ENCODE results near the gene OXA1L.
"Not testable (repeated sequence)": the region's sequence is repeated elsewhere in the genome, so short reads cannot be mapped to it uniquely, and the experiment has no call there.

The OXA1L gene

DNA sequence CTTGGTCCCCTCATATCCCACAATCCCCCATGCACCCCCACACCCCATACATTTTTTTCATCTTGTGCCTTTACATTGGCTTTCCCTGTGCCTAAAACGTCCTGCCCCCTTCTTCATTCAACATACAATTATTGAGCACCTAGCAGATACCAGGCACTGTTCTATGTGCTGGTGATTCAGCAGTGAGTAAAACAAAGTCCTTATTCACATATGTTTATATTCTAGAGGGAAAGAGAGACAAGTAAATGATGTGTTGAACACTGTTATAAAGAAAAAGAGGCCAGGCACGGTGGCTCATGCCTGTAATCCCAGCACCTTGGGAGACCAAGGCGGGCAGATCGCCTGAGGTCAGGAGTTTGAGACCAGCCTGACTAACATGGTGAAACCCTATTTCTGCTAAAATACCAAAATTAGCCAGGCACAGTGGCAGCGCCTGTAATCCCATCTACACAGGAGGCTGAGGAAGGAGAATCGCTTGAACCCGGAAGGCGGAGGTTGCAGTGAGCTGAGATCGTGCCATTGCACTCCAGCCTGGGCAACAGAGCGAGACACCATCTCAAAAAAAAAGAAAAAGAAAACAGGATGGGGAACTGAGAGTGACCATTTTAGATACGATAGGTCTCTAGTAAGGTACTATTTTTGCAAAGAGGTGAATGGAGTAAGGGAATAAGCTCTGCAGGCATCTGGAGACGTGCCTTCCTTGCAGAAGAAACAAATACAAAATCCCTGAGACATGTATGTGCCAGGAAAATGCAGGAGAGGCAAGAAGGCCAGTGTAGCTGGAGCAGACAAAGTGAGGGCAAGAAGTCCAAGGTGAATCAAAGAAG is 36.6 kb downstream of the OXA1L start:
- DNase-seq = no peak

DNA sequence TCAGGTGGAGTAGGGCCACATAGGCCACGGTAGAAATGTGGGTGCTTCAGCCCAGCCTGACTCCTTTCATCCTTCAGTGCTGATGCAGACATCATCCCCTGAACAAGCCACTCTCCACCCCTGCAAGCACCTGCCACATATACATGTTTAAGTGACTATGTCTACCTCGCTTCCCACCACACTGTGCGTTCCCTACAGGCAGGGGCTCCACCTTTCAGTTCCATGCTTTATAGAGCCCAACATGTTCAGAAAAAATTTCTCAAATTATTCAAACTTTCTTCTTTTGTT is 37.1 kb downstream of the OXA1L start:
- no peak for DNase-seq

DNA sequence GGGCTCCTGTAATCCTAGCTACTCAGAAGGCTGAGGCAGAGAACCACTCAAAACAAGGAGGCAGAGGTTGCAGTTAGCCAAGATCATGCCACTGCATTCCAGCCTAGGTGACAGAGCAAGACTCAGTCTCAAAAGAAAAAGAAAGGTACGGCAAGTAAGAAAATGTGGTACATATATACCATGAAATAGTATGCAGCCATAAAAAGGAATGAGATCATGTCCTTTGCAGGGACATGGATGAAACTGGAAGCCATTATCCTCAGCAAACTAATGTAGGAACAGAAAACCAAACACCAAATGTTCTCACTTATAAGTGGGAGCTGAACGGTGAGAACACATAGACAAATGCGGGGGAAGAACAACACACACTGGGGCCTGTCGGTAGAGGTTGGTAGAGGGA is 38.7 kb downstream of the OXA1L start:
- DNase-seq = not testable (repeated sequence)

DNA sequence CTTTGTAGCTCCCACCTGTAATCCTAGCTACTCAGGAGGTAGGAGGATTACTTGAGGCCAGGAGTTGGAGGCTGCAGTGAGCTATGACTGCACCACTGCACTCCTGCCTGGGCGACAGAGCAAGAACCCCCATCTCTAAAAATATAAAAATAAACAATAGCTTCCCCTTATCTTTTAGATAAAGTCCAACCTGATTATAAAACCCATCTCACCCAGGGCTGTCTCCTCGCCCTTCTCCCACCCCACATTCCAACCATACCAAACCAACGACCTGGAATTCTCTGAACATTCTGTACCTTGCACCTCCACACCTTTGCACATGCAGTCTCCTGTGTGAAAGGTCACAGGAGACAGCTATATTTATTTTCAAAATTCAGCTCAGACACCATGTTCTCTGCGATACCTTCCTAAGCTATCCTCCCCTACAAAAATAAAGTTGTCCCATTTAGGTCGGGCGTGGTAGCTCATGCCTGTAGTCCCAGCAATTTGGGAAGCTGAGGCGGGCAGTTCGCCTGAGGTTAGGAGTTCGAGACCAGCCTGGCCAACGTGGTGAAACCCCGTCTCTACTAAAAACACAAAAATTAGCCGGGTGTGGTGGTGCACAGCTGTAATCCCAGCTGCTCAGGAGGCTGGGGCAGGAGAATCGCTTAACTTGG is 41.1 kb downstream of the OXA1L start:
- no peak for DNase-seq

DNA sequence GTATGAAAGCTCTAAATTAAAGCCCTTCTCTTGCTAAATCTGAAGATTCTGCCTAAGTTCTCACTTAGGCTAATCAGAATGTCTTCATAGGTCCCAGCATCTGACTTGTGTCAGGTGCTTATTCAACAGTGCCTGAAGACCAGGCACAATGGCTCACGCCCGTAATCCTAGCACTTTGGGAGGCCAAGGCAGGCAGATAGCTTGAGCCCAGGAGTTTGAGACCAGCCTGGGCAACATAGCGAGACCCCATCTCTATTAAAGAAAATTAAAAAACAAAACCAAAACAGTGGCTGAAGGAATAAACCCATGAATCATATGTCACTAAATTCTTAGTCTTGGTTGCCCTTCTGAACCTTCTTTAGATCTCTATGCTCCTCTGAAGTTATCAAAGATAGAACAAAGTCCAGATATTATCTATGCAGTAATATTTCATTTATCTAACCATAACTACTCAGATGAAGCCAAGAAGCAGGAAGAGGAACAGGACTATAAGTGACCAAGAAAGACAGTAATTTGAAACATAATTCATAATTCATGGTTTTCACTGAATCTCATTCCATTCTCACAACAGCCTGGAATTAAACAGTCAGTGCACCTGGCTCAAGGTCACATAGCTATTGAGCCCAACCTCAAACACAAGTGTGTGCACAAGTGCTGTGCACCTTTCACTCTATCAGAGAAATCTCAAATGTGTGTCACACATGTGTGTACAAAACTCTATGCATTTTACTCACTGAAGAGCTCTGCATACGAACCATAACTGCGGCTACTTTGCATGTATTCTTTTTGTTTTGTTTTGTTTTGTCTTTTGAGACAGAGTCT is 42.1 kb downstream of the OXA1L start:
- no peak for DNase-seq

DNA sequence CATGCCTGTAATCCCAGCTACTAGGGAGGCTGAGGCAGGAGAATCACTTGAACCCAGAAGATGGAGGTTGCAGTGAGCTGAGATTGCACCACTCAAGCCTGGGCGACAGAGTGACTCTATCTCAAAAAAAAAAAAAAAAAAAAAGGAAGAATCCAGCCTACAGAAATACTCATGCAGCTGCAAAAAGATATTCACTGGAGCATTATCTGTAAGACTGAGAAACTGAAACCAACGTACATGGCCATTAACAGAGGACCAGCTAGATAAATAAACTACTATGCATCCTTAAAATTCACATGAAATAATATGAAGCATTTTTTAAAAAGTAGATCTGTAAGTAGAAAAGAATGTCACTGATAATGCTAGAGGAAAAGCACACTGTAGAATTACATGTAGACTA is 45.2 kb downstream of the OXA1L start:
- no peak for DNase-seq

DNA sequence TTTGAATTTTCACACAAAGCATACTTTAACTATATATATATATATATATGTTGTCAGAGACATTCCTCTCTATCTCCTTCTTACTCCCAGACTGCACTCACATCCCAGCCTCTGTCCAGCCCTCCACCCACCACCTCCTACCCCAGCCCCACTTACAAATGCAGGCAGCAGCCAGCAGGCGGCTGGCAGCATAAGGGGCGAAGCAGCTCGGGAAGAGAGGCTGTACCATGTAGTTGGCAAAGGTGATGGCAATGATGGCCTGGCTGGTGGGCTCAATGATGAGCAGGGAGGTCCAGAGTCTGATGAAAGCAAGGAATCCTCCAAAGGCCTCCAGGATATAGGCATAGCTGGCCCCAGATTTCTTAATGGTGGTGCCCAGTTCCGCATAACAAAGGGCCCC is 46.3 kb downstream of the OXA1L start:
- no peak for DNase-seq

DNA sequence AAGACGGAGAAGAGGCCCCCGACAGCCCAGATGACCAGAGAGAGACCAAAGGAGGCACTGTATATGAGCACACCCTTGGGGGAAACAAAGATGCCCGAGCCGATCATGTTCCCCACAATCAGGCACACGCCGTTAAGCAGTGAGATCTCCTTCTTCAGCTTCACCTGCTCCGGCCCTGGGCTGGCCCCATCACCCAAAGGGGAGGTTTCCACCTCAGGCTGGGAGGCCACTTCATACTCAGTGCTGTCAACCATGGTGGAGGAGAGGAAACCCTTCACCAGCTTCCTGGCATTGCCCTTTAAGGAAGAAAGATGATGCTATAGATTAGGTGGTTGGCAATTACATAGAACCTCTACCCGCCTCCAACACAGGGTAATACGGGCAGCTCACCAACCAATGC is 46.7 kb downstream of the OXA1L start:
- no peak for DNase-seq

DNA sequence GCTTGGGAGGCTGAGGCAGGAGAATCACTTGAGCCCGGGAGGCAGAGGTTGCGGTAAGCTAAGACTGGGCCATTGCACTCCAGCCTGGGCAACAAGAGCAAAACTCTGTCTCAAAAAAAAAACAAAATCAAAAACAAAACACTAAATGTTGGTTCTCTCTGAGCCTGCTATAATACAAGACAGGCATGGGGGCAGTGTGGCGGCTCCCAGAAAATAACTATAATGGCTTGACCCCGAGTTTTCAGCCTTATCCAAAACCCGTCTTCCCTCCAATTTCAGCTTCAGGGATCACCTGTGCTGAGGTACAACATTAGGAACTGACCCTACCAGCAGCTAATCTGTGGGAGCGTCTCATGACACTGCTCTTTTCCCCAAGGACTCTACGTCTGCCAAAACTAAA is 47.9 kb downstream of the OXA1L start:
- no peak for DNase-seq

DNA sequence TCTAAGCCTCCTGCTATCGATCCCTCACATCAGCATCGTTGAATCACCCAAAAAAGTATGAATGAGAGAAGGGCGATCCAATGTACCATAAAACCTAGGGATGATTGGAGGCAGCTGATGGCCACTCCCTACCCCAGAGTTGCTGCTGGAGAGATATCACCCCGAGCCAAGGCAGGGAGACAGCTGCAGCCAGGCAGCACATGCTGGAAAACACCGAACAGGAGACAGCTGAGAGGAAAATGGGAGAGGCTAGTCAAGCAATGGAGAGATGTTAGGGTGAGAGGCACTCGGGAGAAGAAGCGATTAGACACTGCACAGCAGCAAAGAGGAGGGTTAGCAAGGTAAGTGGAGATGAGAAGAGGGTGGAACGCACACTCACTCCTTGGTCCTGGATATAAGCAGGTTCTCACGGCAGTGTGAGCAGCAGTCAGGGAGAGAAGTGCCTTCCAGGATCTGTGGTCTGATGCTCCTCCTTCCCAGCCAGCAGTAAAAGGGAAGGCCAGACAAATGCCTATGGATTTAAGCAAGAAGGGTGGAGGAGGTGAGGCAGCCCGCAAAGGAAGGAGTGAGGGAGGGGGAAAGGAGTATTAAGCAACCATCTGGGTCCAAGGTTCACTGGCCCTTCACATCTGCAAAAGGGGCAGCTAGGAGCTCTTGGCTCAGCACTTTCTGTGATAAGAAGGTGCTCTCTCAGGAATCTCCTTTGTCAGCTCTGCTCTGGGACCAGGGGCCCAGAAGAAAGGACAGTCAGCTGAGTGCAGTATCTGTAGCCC is 48.6 kb downstream of the OXA1L start, which contains the start of gene SLC7A7:
SLC7A7 (minus strand) TSS at position 495 of the 773 bp plus-strand sequence. CDS start 2,037 bp downstream, outside the sequence.
- no peak for DNase-seq

DNA sequence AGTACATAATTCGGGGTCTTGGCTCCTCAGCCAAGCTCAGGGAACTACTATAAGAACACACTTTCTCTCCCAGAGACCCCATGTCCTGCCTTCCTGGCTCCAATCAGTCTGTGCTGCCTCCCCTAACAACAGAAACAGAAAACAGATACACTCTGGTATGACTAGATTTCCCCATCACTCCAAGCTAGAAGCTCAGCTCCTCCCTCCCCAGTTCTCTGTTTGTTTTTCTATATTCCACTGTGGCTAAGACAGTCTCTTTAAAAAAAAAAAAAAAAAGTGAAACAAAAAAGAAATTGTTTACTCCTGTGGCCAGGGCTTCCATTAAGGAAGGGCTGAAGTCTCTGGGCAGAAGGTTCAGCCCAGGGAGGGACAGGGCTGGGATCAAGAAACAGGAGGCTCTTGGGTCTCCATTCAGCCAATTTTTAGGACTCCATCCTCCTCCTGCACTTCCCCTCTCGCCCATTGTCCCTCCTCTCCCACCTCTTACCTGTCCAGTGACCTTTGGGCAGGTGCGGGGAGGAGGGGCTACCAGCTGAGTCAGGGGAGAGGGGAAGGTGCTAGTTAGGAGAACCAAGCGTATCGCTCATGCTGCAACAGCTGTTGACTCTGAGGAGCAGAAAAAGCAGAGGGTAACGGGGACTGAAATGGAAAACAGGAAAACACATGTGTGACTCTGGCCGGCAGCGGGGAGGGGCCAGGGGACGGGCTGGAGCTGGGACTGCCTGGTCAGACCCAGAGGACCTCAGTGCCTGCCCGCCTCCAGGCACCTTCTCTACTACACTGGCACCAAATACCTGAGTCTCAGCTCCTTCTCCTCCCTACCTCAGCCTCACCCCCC is 52.9 kb downstream of the OXA1L start:
- DNase-seq = no peak

DNA sequence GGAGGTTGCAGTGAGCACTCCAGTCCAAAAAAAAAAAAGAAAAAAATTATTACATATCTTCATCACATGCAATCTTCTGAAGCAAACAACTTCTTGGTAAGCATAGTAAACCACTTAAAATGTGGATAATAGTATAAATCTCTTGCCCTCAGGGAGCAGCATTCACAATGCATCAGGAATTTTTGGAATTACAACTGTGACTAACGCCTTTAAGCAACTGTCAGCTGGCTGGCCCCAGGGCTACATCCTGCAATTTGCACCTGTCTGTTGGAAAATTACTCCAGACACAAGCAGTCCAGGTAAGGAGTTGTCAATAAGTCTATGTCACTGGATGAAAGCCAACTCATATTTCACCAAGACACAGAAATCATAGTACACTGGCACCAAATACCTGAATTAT is 54.2 kb downstream of the OXA1L start:
- DNase-seq = no peak

DNA sequence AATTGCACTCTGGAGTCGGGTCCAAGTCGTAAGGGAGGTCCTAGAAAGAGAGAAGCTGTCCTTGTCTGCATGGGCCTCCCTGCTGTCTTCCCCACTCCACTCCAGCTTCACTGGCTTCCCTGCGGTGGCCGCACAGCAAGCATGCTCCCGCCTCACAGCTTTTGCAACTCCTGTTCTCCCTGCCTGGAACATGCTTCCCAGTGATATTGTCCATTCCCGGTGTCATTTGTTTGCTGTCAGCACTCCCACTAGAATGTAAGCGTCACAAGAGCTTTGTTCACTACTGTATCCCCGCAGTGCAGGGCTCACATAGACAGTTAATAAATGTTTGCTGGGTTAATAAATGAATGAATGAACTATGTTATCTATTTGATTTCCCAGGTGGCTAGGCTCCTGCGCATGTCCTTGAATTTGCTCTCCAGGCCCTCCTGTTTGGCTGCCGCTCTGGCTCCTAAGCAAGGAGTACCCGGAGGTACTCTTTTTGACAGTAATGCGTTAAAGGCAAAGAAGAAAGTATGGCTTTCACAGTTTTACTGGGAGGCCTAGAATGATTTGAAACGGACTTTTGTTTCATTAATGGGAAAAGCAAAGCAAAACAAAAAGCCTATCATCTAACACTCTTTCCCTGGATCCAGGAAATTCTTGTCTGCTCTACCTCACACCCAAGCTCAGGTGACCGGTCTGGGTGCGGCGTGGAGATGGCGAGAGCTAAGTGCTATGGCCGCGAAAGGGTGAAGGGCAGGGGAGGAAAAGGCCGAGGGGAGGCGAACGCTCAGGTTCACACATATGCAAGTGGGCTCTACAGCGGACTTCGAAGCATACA is 54.9 kb downstream of the OXA1L start:
- DNase-seq = no peak

DNA sequence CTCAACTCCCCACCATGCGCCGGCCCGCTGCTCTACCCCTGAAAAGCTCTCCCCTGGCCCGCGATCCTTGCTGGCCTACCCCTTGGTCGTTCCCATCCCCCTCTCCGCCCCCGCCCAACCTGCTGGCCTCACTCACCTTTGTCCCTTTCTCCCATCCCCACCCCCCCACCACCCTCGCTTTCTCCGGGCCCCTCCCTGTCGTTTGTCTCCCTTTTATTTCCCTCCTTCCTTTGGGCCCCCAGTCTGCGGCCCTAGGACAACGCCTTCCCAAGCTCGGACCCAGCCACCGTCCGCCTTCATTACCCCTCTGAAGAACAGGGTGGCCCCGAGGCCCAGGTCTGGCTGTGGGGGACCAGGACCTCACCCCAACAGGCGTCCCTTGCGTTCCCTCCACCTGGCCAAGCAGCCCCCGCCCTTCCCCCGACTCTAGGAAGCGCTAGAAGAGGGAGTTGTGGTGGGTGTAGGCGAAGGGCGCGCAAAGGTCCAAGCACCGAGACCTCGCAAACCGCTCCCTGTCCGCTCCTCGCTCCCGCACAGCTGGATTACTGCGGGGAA is 55.6 kb downstream of the OXA1L start:
- DNase-seq = no peak

Data from NCI-H1930 (cell line).